ENCODE data around the gene KCNJ13. TPM values are rescaled to one million over a fixed set of nuclear protein-coding genes. Genes with fewer than 3 reads are reported as not detected.

The KCNJ13 gene
- total RNA-seq, 4 donors from 2014 or later, result not detected

GRCh38 chr2:232750135-232750671 is 26.2 kb downstream of the KCNJ13 start:
- in situ Hi-C loops (cut with MboI; ENCODE audit: low sequenced_read_pairs in 4 of 4) (no loop called here), intact Hi-C loops (cut with DNase I; ENCODE audit: low total_unique reads) (no loop called here)
- Histone ChIP-seq H3K4me3 (no peak overlapping the region), H3K4me1 (no peaks in the 10 kb centered on the region), H3K9me3 (no peaks in the 10 kb centered on the region), H3K27ac (no peak overlapping the region), H3K36me3 (peaks cover 0 to 49% of the 10 kb centered on the region in 2 donors), H3K27me3 (no peaks in the 10 kb centered on the region)
- ATAC-seq (no peak), DNase-seq (no peak)
- TF ChIP-seq CTCF (IDR thresholded peaks at IDR 0.05 in 4 of 5, conservative IDR thresholded peaks at IDR 0.05 in 1 of 5) (no peak), POLR2A (IDR thresholded peaks at IDR 0.05) (no peak)

- Histone ChIP-seq H3K9me3 (no peaks in the 10 kb centered on the region), H3K27me3 (no peaks in the 10 kb centered on the region), H3K4me3 (no peak overlapping the region), H3K27ac (no peak overlapping the region), H3K36me3 (peaks cover 0 to 50% of the 10 kb centered on the region in 2 donors), H3K4me1 (no peaks in the 10 kb centered on the region)
- no peak for ATAC-seq
- DNase-seq, result no peak
- TF ChIP-seq POLR2A (IDR thresholded peaks at IDR 0.05) (no peak), CTCF (IDR thresholded peaks at IDR 0.05 in 4 of 5, conservative IDR thresholded peaks at IDR 0.05 in 1 of 5) (no peak)
- in situ Hi-C loops (cut with MboI; ENCODE audit: low sequenced_read_pairs in 4 of 4) (no loop called here), intact Hi-C loops (cut with DNase I; ENCODE audit: low total_unique reads) (no loop called here)
Measured at GRCh38 chr2:232749331-232749730, 27.0 kb downstream of the KCNJ13 start.

- Histone ChIP-seq H3K4me3 (no peak overlapping the region), H3K9me3 (no peaks in the 10 kb centered on the region), H3K4me1 (no peaks in the 10 kb centered on the region), H3K36me3 (peaks cover 0 to 50% of the 10 kb centered on the region in 2 donors), H3K27me3 (no peaks in the 10 kb centered on the region), H3K27ac (no peak overlapping the region)
- DNase-seq, result no peak
- ATAC-seq, result no peak
- intact Hi-C loops (cut with DNase I; ENCODE audit: low total_unique reads) (no loop called here), in situ Hi-C loops (cut with MboI; ENCODE audit: low sequenced_read_pairs in 4 of 4) (no loop called here)
- TF ChIP-seq CTCF (IDR thresholded peaks at IDR 0.05 in 4 of 5, conservative IDR thresholded peaks at IDR 0.05 in 1 of 5) (no peak), POLR2A (IDR thresholded peaks at IDR 0.05) (no peak)
Measured at GRCh38 chr2:232748038-232748437, 28.3 kb downstream of the KCNJ13 start.

- ATAC-seq (no peak), DNase-seq (no peak)
- in situ Hi-C loops (cut with MboI; ENCODE audit: low sequenced_read_pairs in 4 of 4) (no loop called here), intact Hi-C loops (cut with DNase I; ENCODE audit: low total_unique reads) (no loop called here)
- Histone ChIP-seq H3K4me3 (no peak overlapping the region), H3K4me1 (peaks cover 0 to 4% of the 10 kb centered on the region in 2 donors), H3K27ac (no peak overlapping the region), H3K9me3 (no peaks in the 10 kb centered on the region), H3K27me3 (no peaks in the 10 kb centered on the region), H3K36me3 (peaks cover 0 to 32% of the 10 kb centered on the region in 2 donors)
- no peak for TF ChIP-seq CTCF (IDR thresholded peaks at IDR 0.05 in 4 of 5, conservative IDR thresholded peaks at IDR 0.05 in 1 of 5)
- no peak for TF ChIP-seq POLR2A (IDR thresholded peaks at IDR 0.05)
Measured at GRCh38 chr2:232744963-232745362, 31.4 kb downstream of the KCNJ13 start.

GRCh38 chr2:232741972-232742371 is 34.4 kb downstream of the KCNJ13 start:
- intact Hi-C loops (cut with DNase I; ENCODE audit: low total_unique reads), result no loop called here
- Histone ChIP-seq H3K9me3 (no peaks in the 10 kb centered on the region), H3K27ac (no peak overlapping the region), H3K36me3 (peaks cover 0 to 14% of the 10 kb centered on the region in 2 donors), H3K4me3 (no peak overlapping the region), H3K4me1 (peaks cover 0 to 4% of the 10 kb centered on the region in 2 donors), H3K27me3 (no peaks in the 10 kb centered on the region)
- ATAC-seq, result no peak
- no peak for TF ChIP-seq POLR2A (IDR thresholded peaks at IDR 0.05)
- TF ChIP-seq CTCF (IDR thresholded peaks at IDR 0.05 in 4 of 5, conservative IDR thresholded peaks at IDR 0.05 in 1 of 5), result no peak
- no peak for DNase-seq
- in situ Hi-C loops (cut with MboI; ENCODE audit: low sequenced_read_pairs in 4 of 4), result no loop called here

Measured in gastrocnemius medialis (tissue), 4 donors.